ENCODE results near the gene PTER. TPM values are rescaled to one million over a fixed set of nuclear protein-coding genes. Genes with fewer than 3 reads are reported as not detected.

The PTER gene
- total RNA-seq, 1 donor from 2014 or later: 2.6 TPM

DNA sequence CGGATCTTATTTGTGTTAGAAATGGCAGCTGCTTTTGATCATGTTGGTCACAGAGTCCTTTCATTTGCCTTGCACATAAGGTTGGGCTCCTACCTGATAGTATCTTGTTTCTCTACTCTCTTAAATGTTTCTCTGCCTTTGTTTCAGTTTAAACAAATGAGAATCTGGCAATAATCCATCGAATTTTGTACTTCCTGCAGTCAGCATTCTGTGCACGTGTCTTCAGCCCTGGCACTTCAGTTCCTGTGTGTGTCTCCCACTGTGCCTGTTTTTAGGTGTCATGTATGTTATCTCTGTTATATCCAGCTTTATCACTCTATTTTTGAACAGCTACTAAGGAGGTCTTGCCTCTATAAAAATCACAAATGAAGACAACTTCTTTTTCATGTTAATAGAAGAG, 28.4 kb upstream of the PTER start:
- no peaks in the 10 kb centered on the region for H3K9me3 Mint-ChIP-seq (ENCODE audit: unreplicated experiment)

GRCh38 chr10:16417341-16417740, 19.5 kb upstream of the PTER start:
- Mint-ChIP-seq H3K4me3 (ENCODE audit: unreplicated experiment) (no peak overlapping the region), H3K9me3 (ENCODE audit: unreplicated experiment) (no peaks in the 10 kb centered on the region), H3K27me3 (ENCODE audit: unreplicated experiment) (peaks cover 18% of the 10 kb centered on the region), H3K36me3 (ENCODE audit: unreplicated experiment) (no peaks in the 10 kb centered on the region), H3K4me1 (ENCODE audit: unreplicated experiment) (no peaks in the 10 kb centered on the region), H3K27ac (ENCODE audit: unreplicated experiment) (no peak overlapping the region)
- DNase-seq (ENCODE audit: extremely low spot score, unreplicated experiment): no peak
- TF ChIP-seq, protein P1, sequence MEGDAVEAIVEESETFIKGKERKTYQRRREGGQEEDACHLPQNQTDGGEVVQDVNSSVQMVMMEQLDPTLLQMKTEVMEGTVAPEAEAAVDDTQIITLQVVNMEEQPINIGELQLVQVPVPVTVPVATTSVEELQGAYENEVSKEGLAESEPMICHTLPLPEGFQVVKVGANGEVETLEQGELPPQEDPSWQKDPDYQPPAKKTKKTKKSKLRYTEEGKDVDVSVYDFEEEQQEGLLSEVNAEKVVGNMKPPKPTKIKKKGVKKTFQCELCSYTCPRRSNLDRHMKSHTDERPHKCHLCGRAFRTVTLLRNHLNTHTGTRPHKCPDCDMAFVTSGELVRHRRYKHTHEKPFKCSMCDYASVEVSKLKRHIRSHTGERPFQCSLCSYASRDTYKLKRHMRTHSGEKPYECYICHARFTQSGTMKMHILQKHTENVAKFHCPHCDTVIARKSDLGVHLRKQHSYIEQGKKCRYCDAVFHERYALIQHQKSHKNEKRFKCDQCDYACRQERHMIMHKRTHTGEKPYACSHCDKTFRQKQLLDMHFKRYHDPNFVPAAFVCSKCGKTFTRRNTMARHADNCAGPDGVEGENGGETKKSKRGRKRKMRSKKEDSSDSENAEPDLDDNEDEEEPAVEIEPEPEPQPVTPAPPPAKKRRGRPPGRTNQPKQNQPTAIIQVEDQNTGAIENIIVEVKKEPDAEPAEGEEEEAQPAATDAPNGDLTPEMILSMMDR (IDR thresholded peaks at IDR 0.05): no peak

More for the DNA sequence above, 28.4 kb upstream of the PTER start:
- Mint-ChIP-seq H3K4me1 (ENCODE audit: unreplicated experiment) (no peaks in the 10 kb centered on the region), H3K27me3 (ENCODE audit: unreplicated experiment) (peaks cover 14% of the 10 kb centered on the region), H3K36me3 (ENCODE audit: unreplicated experiment) (no peaks in the 10 kb centered on the region), H3K27ac (ENCODE audit: unreplicated experiment) (no peak overlapping the region), H3K4me3 (ENCODE audit: unreplicated experiment) (no peak overlapping the region)
- no peak for DNase-seq (ENCODE audit: extremely low spot score, unreplicated experiment)
- TF ChIP-seq, protein P1 (IDR thresholded peaks at IDR 0.05): no peak

DNA sequence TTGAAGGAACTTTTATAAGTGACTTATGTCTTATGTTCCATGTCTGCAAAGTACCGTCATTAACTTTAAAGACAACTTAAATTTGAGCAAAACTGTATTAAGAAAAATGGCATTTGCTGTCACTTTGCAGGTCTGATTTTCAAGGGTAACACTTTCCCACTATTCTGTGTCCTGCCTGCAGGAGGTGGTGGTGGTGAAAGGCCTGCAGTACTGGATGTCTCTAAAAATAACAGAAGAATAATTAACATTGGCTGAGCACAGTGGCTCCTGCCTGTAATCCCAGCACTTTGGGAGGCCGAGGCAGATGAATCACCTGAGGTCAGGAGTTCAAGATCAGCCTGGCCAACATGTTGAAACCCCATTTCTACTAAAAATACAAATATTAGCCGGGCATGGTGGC, 13.2 kb upstream of the PTER start:
- H3K4me3 Mint-ChIP-seq (ENCODE audit: unreplicated experiment): no peak overlapping the region
- no peaks in the 10 kb centered on the region for H3K4me1 Mint-ChIP-seq (ENCODE audit: unreplicated experiment)
- TF ChIP-seq, protein P1 (IDR thresholded peaks at IDR 0.05): no peak
- no peak for DNase-seq (ENCODE audit: extremely low spot score, unreplicated experiment)
- H3K36me3 Mint-ChIP-seq (ENCODE audit: unreplicated experiment): no peaks in the 10 kb centered on the region
- H3K27ac Mint-ChIP-seq (ENCODE audit: unreplicated experiment): no peak overlapping the region
- peaks cover 21% of the 10 kb centered on the region for H3K27me3 Mint-ChIP-seq (ENCODE audit: unreplicated experiment)
- peaks cover 5% of the 10 kb centered on the region for H3K9me3 Mint-ChIP-seq (ENCODE audit: unreplicated experiment)

DNA sequence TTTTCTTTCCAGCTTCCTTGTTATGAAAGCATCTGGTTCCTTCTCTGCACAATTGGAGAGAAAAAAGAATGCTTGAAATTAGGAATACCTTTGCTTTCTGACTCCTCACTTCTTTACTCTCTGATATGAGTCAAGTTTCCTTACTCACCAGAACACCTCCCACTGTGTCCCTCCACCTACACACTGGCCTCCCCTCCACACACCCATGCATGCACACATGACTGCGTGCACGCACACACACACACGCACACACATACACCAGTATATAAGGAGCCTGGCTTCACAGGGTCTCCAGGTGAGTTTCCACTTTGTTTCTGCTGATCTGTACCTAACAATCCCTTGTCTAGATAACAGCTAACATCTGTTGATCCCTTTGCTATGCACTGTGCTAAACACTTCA, 11.4 kb upstream of the PTER start:
- H3K4me1 Mint-ChIP-seq (ENCODE audit: unreplicated experiment): no peaks in the 10 kb centered on the region

DNA sequence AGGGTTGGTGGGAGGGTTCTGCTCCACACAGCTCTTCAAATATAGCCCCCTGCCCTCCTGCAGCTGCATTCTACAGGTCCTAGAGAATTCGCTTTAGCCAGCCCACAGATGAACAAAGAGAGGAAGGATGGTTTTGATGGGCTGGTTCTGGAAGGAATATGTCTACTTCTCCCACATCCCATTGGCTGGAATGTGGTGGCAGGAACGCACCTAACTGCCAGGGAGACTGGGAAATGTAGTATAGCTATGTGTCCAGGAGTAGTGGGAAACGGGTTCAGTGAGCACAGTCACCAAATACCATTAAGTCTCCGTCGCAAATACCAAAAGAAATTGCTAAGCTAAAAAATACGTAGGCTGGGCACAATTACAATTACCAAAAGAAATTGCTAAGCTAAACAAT, 7.3 kb upstream of the PTER start:
- H3K27ac Mint-ChIP-seq (ENCODE audit: unreplicated experiment): no peak overlapping the region
- peaks cover 5% of the 10 kb centered on the region for H3K9me3 Mint-ChIP-seq (ENCODE audit: unreplicated experiment)
- no peak for DNase-seq (ENCODE audit: extremely low spot score, unreplicated experiment)
- H3K27me3 Mint-ChIP-seq (ENCODE audit: unreplicated experiment): peaks cover 35% of the 10 kb centered on the region
- H3K4me1 Mint-ChIP-seq (ENCODE audit: unreplicated experiment): no peaks in the 10 kb centered on the region
- no peaks in the 10 kb centered on the region for H3K36me3 Mint-ChIP-seq (ENCODE audit: unreplicated experiment)
- TF ChIP-seq, protein P1 (IDR thresholded peaks at IDR 0.05): no peak
- no peak overlapping the region for H3K4me3 Mint-ChIP-seq (ENCODE audit: unreplicated experiment)

More for the DNA sequence above, 11.4 kb upstream of the PTER start:
- Mint-ChIP-seq H3K4me3 (ENCODE audit: unreplicated experiment) (no peak overlapping the region), H3K27me3 (ENCODE audit: unreplicated experiment) (peaks cover 17% of the 10 kb centered on the region), H3K27ac (ENCODE audit: unreplicated experiment) (no peak overlapping the region), H3K9me3 (ENCODE audit: unreplicated experiment) (peaks cover 5% of the 10 kb centered on the region), H3K36me3 (ENCODE audit: unreplicated experiment) (no peaks in the 10 kb centered on the region)
- TF ChIP-seq, protein P1 (IDR thresholded peaks at IDR 0.05): no peak
- DNase-seq (ENCODE audit: extremely low spot score, unreplicated experiment): no peak

Data from osteocyte (in vitro differentiated cells).